ENCODE results near the gene LMLN. TPM values are rescaled to one million over a fixed set of nuclear protein-coding genes. Genes with fewer than 3 reads are reported as not detected.
"Not testable (repeated sequence)": the region's sequence is repeated elsewhere in the genome, so short reads cannot be mapped to it uniquely, and the experiment has no call there.

Gene LMLN
- total and polyA plus RNA-seq, 4 donors, result 2.4 to 17.2 (median 8.2) TPM

DNA sequence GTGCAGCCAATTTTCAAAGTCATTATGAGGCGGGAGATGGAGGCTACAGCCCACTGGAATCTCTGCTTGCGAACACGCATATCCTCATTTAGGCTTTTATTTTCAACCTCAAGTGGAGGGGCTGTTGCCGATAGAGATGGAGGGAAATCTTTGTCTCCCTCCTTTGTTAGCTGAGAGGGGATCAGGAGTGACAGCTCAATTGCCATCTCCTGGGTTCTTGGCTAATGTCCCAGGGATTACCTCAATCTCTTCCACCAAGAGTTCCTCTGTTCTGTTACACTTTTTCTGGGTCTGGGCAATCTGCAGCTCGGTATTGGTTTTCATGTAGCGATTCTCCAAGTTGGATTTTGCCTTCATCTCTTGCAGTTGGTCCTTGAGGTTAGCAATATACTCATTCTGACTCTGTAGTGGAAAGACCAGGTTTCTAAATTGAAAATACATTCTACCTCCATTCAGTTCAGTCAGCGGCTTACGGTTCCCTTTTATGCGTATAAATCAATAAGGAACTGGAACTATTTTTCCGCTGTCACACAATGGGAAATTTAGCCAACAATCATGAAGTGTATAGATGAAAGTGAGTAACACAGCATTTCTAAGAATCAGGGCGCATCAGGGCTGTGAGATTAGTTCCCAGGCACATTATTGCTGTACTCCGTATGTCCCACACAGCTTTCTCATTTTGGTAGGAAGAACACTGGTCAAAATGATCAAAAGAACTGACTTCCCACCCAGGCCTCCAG is 46.2 kb upstream of the LMLN start:
- 93 to 95% methylated on average over 12 of the region's 12 CpGs for WGBS, 2 donors
- no peak for ATAC-seq (ENCODE audit: insufficient read depth, low FRiP score)
- no peak for DNase-seq
- TF ChIP-seq, protein P1, sequence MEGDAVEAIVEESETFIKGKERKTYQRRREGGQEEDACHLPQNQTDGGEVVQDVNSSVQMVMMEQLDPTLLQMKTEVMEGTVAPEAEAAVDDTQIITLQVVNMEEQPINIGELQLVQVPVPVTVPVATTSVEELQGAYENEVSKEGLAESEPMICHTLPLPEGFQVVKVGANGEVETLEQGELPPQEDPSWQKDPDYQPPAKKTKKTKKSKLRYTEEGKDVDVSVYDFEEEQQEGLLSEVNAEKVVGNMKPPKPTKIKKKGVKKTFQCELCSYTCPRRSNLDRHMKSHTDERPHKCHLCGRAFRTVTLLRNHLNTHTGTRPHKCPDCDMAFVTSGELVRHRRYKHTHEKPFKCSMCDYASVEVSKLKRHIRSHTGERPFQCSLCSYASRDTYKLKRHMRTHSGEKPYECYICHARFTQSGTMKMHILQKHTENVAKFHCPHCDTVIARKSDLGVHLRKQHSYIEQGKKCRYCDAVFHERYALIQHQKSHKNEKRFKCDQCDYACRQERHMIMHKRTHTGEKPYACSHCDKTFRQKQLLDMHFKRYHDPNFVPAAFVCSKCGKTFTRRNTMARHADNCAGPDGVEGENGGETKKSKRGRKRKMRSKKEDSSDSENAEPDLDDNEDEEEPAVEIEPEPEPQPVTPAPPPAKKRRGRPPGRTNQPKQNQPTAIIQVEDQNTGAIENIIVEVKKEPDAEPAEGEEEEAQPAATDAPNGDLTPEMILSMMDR (IDR thresholded peaks at IDR 0.05; ENCODE audit: control extremely low read depth, extremely low read depth), result no peak
- Histone ChIP-seq H3K9ac (ENCODE audit: insufficient read depth in 1 of 2, low read length in 2 of 2) (no peak overlapping the region), H3K36me3 (ENCODE audit: control insufficient read depth in 4 of 4, insufficient read depth in 4 of 4, low read length in 4 of 4) (peaks cover 0 to 7% (median 0%) of the 10 kb centered on the region in 4 donors), H3K4me3 (no peak overlapping the region), H3K9me3 (ENCODE audit: control insufficient read depth in 4 of 4, insufficient read depth in 3 of 4, low read length in 3 of 4) (no peaks in the 10 kb centered on the region), H3K27ac (ENCODE audit: low read depth in 1 of 2, low read length in 1 of 2) (no peak overlapping the region), H3K4me1 (ENCODE audit: control insufficient read depth in 5 of 5, insufficient read depth in 5 of 5, low read length in 5 of 5) (no peaks in the 10 kb centered on the region), H3K27me3 (ENCODE audit: control insufficient read depth in 3 of 3, insufficient read depth in 3 of 3, low read length in 2 of 3) (no peaks in the 10 kb centered on the region)

DNA sequence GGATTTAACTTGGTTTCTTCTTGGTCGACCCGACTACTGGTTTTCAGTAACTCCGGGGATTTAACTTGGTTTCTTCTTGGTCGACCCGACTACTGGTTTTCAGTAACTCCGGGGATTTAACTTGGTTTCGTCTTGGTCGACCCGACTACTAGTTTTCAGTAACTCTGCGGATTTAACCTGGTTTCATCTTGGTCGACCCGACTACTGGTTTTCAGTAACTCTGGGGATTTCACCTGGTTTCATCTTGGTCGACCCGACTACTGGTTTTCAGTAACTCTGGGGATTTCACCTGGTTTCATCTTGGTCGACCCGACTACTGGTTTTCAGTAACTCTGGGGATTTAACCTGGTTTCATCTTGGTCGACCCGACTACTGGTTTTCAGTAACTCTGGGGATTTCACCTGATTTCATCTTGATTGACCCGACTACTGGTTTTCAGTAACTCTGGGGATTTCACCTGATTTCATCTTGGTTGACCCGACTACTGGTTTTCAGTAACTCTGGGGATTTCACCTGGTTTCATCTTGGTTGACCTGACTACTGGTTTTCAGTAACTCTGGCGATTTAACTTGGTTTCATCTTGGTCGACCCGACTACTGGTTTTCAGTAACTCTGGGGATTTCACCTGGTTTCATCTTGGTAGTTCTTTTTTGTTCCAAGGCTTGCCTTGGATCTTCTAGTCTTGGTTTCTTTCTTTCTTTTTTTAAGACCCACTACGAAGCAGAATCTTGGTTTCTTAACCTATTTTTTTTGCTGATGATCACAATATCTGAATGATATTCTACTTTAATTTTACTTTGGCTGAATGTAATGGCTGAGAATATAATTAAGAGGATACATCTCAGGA is 38.4 kb upstream of the LMLN start:
- H3K27me3 ChIP-seq (ENCODE audit: control insufficient read depth in 3 of 3, insufficient read depth in 3 of 3, low read length in 2 of 3); H3K9me3 ChIP-seq (ENCODE audit: control insufficient read depth in 4 of 4, insufficient read depth in 3 of 4, low read length in 3 of 4); H3K9ac ChIP-seq (ENCODE audit: insufficient read depth in 1 of 2, low read length in 2 of 2); H3K4me3 ChIP-seq; H3K27ac ChIP-seq (ENCODE audit: low read depth in 1 of 2, low read length in 1 of 2); H3K36me3 ChIP-seq (ENCODE audit: control insufficient read depth in 4 of 4, insufficient read depth in 4 of 4, low read length in 4 of 4); DNase-seq; H3K4me1 ChIP-seq (ENCODE audit: control insufficient read depth in 5 of 5, insufficient read depth in 5 of 5, low read length in 5 of 5); ATAC-seq (ENCODE audit: insufficient read depth, low FRiP score): not testable (repeated sequence)
- WGBS, 2 donors, result 85 to 87% methylated on average over 22 of the region's 24 CpGs

DNA sequence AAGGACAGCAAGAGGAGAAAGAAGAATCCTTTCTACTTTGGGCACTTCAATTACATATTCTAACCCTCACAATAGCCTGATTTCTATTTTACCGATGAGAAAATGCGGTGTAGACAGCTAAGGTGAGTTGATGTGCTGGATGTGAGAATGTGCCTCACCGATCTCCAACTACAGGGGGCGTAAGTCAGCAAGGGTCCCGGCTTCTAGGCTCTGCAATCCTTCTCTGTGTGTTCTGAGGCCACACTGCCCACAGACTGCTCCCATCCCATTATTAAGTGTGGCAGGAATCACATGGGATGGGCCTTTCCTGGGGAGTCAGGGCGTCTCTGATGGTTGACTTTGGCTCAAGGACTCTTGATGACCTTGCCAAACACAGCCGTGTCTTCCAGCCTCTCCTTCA is 33.6 kb upstream of the LMLN start:
- no peaks in the 10 kb centered on the region for H3K4me1 ChIP-seq (ENCODE audit: control insufficient read depth in 5 of 5, insufficient read depth in 5 of 5, low read length in 5 of 5)
- H3K27me3 ChIP-seq (ENCODE audit: control insufficient read depth in 3 of 3, insufficient read depth in 3 of 3, low read length in 2 of 3), result no peaks in the 10 kb centered on the region
- WGBS, 2 donors, result 76 to 85% methylated on average over 7 of the region's 7 CpGs
- no peak overlapping the region for H3K9ac ChIP-seq (ENCODE audit: insufficient read depth in 1 of 2, low read length in 2 of 2)
- no peak overlapping the region for H3K27ac ChIP-seq (ENCODE audit: low read depth in 1 of 2, low read length in 1 of 2)
- H3K9me3 ChIP-seq (ENCODE audit: control insufficient read depth in 4 of 4, insufficient read depth in 3 of 4, low read length in 3 of 4), result no peaks in the 10 kb centered on the region
- no peak overlapping the region for H3K4me3 ChIP-seq
- peaks cover 0 to 10% (median 5%) of the 10 kb centered on the region in 4 donors for H3K36me3 ChIP-seq (ENCODE audit: control insufficient read depth in 4 of 4, insufficient read depth in 4 of 4, low read length in 4 of 4)
- ATAC-seq (ENCODE audit: insufficient read depth, low FRiP score) (no peak), DNase-seq (no peak)
- TF ChIP-seq, protein P1 (IDR thresholded peaks at IDR 0.05; ENCODE audit: control extremely low read depth, extremely low read depth), result no peak

DNA sequence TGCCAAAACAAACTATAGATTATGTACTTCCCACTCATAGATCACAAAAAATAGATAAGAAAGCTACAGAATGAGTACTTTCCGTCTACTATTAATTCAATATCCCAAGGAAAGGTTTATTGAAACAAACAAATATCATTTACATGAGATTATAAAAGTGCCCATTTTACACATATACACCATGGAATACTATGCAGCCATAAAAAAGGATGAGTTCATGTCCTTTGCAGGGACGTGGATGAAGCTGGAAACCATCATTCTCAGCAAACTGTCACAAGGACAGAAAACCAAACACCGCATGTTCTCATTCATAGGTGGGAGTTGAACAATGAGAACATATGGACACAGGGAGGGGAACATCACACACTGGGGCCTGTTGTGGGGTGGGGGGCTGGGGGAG is 32.4 kb upstream of the LMLN start:
- H3K4me3 ChIP-seq; H3K9me3 ChIP-seq (ENCODE audit: control insufficient read depth in 4 of 4, insufficient read depth in 3 of 4, low read length in 3 of 4); DNase-seq; H3K27ac ChIP-seq (ENCODE audit: low read depth in 1 of 2, low read length in 1 of 2); H3K4me1 ChIP-seq (ENCODE audit: control insufficient read depth in 5 of 5, insufficient read depth in 5 of 5, low read length in 5 of 5); H3K27me3 ChIP-seq (ENCODE audit: control insufficient read depth in 3 of 3, insufficient read depth in 3 of 3, low read length in 2 of 3); H3K9ac ChIP-seq (ENCODE audit: insufficient read depth in 1 of 2, low read length in 2 of 2); ATAC-seq (ENCODE audit: insufficient read depth, low FRiP score): not testable (repeated sequence)
- 94% methylated on average over 3 of the region's 3 CpGs for WGBS, 2 donors
- peaks cover 0 to 12% (median 7%) of the 10 kb centered on the region in 4 donors for H3K36me3 ChIP-seq (ENCODE audit: control insufficient read depth in 4 of 4, insufficient read depth in 4 of 4, low read length in 4 of 4)

Measured in lung (tissue), 12 donors.